ENCODE results near the gene USF3.

DNA sequence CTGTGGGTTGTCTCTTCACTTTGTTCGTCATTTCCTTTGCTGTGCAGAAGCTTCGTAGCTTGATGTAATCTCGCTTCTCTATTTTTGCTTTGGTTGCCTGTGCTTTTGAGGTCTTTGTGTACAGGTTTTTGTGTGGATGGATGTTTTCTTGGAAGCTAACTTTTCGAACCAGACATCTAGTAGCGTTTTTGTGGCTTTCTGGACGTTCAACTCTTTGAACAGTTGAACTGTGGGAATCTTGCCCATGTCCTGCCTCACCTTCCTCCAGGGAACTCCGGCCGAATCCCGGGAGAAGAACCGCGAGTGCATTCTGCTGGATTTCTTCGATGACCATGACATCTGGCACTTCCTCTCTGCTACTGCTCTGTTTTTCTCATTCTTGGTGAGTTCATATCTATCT lies 70.6 kb downstream of the USF3 start:
- TF ChIP-seq, protein P1, sequence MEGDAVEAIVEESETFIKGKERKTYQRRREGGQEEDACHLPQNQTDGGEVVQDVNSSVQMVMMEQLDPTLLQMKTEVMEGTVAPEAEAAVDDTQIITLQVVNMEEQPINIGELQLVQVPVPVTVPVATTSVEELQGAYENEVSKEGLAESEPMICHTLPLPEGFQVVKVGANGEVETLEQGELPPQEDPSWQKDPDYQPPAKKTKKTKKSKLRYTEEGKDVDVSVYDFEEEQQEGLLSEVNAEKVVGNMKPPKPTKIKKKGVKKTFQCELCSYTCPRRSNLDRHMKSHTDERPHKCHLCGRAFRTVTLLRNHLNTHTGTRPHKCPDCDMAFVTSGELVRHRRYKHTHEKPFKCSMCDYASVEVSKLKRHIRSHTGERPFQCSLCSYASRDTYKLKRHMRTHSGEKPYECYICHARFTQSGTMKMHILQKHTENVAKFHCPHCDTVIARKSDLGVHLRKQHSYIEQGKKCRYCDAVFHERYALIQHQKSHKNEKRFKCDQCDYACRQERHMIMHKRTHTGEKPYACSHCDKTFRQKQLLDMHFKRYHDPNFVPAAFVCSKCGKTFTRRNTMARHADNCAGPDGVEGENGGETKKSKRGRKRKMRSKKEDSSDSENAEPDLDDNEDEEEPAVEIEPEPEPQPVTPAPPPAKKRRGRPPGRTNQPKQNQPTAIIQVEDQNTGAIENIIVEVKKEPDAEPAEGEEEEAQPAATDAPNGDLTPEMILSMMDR (IDR thresholded peaks at IDR 0.05) = no peak
- no peak for TF ChIP-seq POLR2AphosphoS5 (IDR thresholded peaks at IDR 0.05)
- no peak for TF ChIP-seq POLR2A (IDR thresholded peaks at IDR 0.05)

Data from stomach (tissue), 4 donors.